Hepatocyte (in vitro differentiated cells): ENCODE results near the gene TTBK2. TPM values are rescaled to one million over a fixed set of nuclear protein-coding genes. Genes with fewer than 3 reads are reported as not detected.

Source experiments
- DNase-seq: peaks from one replicate; pipeline ENCODE4 v3.0.0-alpha.2; 2016; ENCODE audit warnings: low spot score
- H2AFZ ChIP-seq: fragments of 200-600 bp; sonication (generic); 2 replicates; pipeline ENCODE4 v1.6.0; 2016; ENCODE audit warnings: antibody characterized with exemption, mild to moderate bottlenecking
- H3K27ac ChIP-seq: fragments of 200-600 bp; sonication (generic); 2 replicates; pipeline ENCODE4 v1.5.1; 2016; ENCODE audit warnings: mild to moderate bottlenecking
- H3K27me3 ChIP-seq: fragments of 200-600 bp; sonication (generic); 2 replicates; pipeline ENCODE4 v1.6.1; 2016
- H3K36me3 ChIP-seq: fragments of 200-600 bp; sonication (generic); replicated peaks from 2 replicates; pipeline ENCODE4 v1.5.1; 2016; ENCODE audit warnings: low read depth; ENCODE audit not compliant: insufficient read depth
- H3K4me1 ChIP-seq: fragments of 200-600 bp; sonication (generic); 2 replicates; pipeline ENCODE4 v1.5.1; 2016; ENCODE audit warnings: mild to moderate bottlenecking, moderate library complexity; ENCODE audit not compliant: insufficient read depth
- H3K4me2 ChIP-seq: fragments of 200-600 bp; sonication (generic); 2 replicates; pipeline ENCODE4 v1.6.0; 2016
- H3K4me3 ChIP-seq: fragments of 200-600 bp; sonication (generic); 2 replicates; pipeline ENCODE4 v1.5.1; 2016; ENCODE audit warnings: mild to moderate bottlenecking
- H3K79me2 ChIP-seq: fragments of 200-600 bp; sonication (generic); 2 replicates; pipeline ENCODE4 v1.6.0; 2017; ENCODE audit warnings: mild to moderate bottlenecking
- H3K9me2 ChIP-seq: fragments of 200-600 bp; sonication (generic); replicated peaks from 2 replicates; pipeline ENCODE4 v1.6.0; 2017; ENCODE audit warnings: mild to moderate bottlenecking; ENCODE audit not compliant: insufficient read depth
- H3K9me3 ChIP-seq: fragments of 200-600 bp; sonication (generic); 2 replicates; pipeline ENCODE4 v1.5.1; 2016; ENCODE audit warnings: low read depth, mild to moderate bottlenecking
- H4K20me1 ChIP-seq: fragments of 200-600 bp; sonication (generic); 2 replicates; pipeline ENCODE4 v1.6.0; 2016; ENCODE audit warnings: mild to moderate bottlenecking; ENCODE audit not compliant: insufficient read depth, poor library complexity, severe bottlenecking
- CTCF ChIP-seq: fragments of 200-600 bp; sonication (generic); IDR thresholded peaks from 2 replicates; pipeline ENCODE4 v1.5.1; 2016; ENCODE audit warnings: antibody characterized with exemption, mild to moderate bottlenecking; ENCODE audit not compliant: poor library complexity
- EZH2 ChIP-seq: fragments of 200-600 bp; sonication (generic); IDR thresholded peaks from 2 replicates; pipeline ENCODE4 v1.6.1; 2016; ENCODE audit warnings: antibody characterized with exemption, mild to moderate bottlenecking, borderline replicate concordance
- EZH2phosphoT487 ChIP-seq: fragments of 200-600 bp; sonication (generic); IDR thresholded peaks from one replicate; pipeline ENCODE4 v1.6.1; 2018; ENCODE audit warnings: antibody characterized with exemption, mild to moderate bottlenecking, low read depth, moderate library complexity; ENCODE audit not compliant: unreplicated experiment, severe bottlenecking
- WGBS: methylation state at CpG from one replicate; pipeline ENCODE4 v1.1.6; 2016; ENCODE audit warnings: low lambda C conversion rate; ENCODE audit errors: missing lambda C conversion rate; 5-methylcytosine and 5-hydroxymethylcytosine counted together
- polyA plus RNA-seq: library from polyadenylated mRNA; unstranded; fragments of >200 nt; fragmentation: Nextera tagmentation; extraction: Ambion mirVana; gene quantifications from 2 replicates; pipeline ENCODE4 v1.2.1, GENCODE V29; 2016
- total RNA-seq: library from RNA; depleted of rRNA; stranded (reverse); fragments of >200 nt; gene quantifications from 2 replicates; pipeline ENCODE4 v1.2.3, GENCODE V29; 2014

Gene TTBK2
- total and polyA plus RNA-seq, 2 experiments from 2014 or later = 3.8 to 8.5 TPM

- H3K4me1 ChIP-seq = no peaks in the 10 kb centered on the region
- no peaks in the 10 kb centered on the region for H4K20me1 ChIP-seq
- no peaks in the 10 kb centered on the region for H3K9me2 ChIP-seq
- H3K4me3 ChIP-seq = no peak overlapping the region
- H3K4me2 ChIP-seq = no peak overlapping the region
- no peak overlapping the region for H3K27ac ChIP-seq
- H3K79me2 ChIP-seq = no peaks in the 10 kb centered on the region
- H3K36me3 ChIP-seq = no peaks in the 10 kb centered on the region
- no peaks in the 10 kb centered on the region for H3K9me3 ChIP-seq
- H2AFZ ChIP-seq = no peak overlapping the region
- H3K27me3 ChIP-seq = no peaks in the 10 kb centered on the region
- TF ChIP-seq EZH2phosphoT487 = no peak
- TF ChIP-seq EZH2 = no peak
- no peak for TF ChIP-seq CTCF
- DNase-seq = no peak
- WGBS = 100% methylated on average over 1 of the region's 1 CpG
Measured at GRCh38 chr15:42744195-42744594, 176.4 kb downstream of the TTBK2 start.

- H3K27ac ChIP-seq = no peak overlapping the region
- H3K4me3 ChIP-seq = no peak overlapping the region
- H3K79me2 ChIP-seq = no peaks in the 10 kb centered on the region
- H3K9me3 ChIP-seq = no peaks in the 10 kb centered on the region
- no peaks in the 10 kb centered on the region for H3K27me3 ChIP-seq
- no peak overlapping the region for H2AFZ ChIP-seq
- no peak overlapping the region for H3K4me2 ChIP-seq
- H3K4me1 ChIP-seq = peaks cover 8% of the 10 kb centered on the region
- H3K9me2 ChIP-seq = no peaks in the 10 kb centered on the region
- H3K36me3 ChIP-seq = no peaks in the 10 kb centered on the region
- no peak for DNase-seq
- no peaks in the 10 kb centered on the region for H4K20me1 ChIP-seq
- 72% methylated on average over 4 of the region's 4 CpGs for WGBS
- TF ChIP-seq EZH2 (no peak), CTCF (no peak), EZH2phosphoT487 (no peak)
Measured at GRCh38 chr15:42742149-42742548, 178.4 kb downstream of the TTBK2 start.

GRCh38 chr15:42741710-42742109 lies 178.9 kb downstream of the TTBK2 start:
- H3K79me2 ChIP-seq = no peaks in the 10 kb centered on the region
- H3K4me2 ChIP-seq = no peak overlapping the region
- DNase-seq = no peak
- H3K4me3 ChIP-seq = no peak overlapping the region
- H2AFZ ChIP-seq = no peak overlapping the region
- no peaks in the 10 kb centered on the region for H3K9me3 ChIP-seq
- no peaks in the 10 kb centered on the region for H3K36me3 ChIP-seq
- no peak overlapping the region for H3K27ac ChIP-seq
- H4K20me1 ChIP-seq = no peaks in the 10 kb centered on the region
- WGBS = 67% methylated on average over 2 of the region's 2 CpGs
- peaks cover 8% of the 10 kb centered on the region for H3K4me1 ChIP-seq
- no peaks in the 10 kb centered on the region for H3K9me2 ChIP-seq
- H3K27me3 ChIP-seq = no peaks in the 10 kb centered on the region
- TF ChIP-seq CTCF (no peak), EZH2 (no peak), EZH2phosphoT487 (no peak)
